Fibroblast of pulmonary artery (primary cell): Measurements from ENCODE around the gene BRF1.
A peak's percentile ranks its signal among the peaks of the same experiment; 100 is the strongest.

ENCODE experiments used
- DNase-seq: peaks from one replicate; pipeline ENCODE4 v3.0.0-alpha.2; 2010; ENCODE audit warnings: low read depth
- H3K4me3 ChIP-seq: replicated peaks from 2 replicates; pipeline ENCODE4 v1.5.1; 2011; ENCODE audit warnings: low read depth, mild to moderate bottlenecking, control low read depth, low read length, moderate library complexity
- CTCF ChIP-seq: IDR thresholded peaks from 2 replicates; pipeline ENCODE4 v1.5.1; 2011; ENCODE audit warnings: mild to moderate bottlenecking, control low read depth, low read length, inconsistent platforms; ENCODE audit errors: missing control alignments

Gene BRF1

GRCh38 chr14:105314287-105315200 lies 13.7 kb upstream of the BRF1 start, which contains the start of gene PACS2:
Gene PACS2, plus strand, starts transcription at chr14:105314748. Its CDS starts 171 bp downstream, at chr14:105314919.
- H3K4me3 ChIP-seq: peak within 1 kb of the TSS; percentile 71
- DNase-seq: peak; percentile 87
- no peak for TF ChIP-seq CTCF

- TF ChIP-seq CTCF: no peak
- H3K4me3 ChIP-seq: peak overlapping the region; percentile 56
- no peak for DNase-seq
These were observed 12.8 kb upstream of the BRF1 start for GRCh38 chr14:105313381-105314286.

GRCh38 chr14:105312973-105313372 lies 12.2 kb upstream of the BRF1 start:
- H3K4me3 ChIP-seq: no peak overlapping the region
- DNase-seq: no peak
- TF ChIP-seq CTCF: no peak

- no peak for DNase-seq
- TF ChIP-seq CTCF: no peak
- no peak overlapping the region for H3K4me3 ChIP-seq
These were observed 11.0 kb upstream of the BRF1 start for GRCh38 chr14:105311838-105312237.

- TF ChIP-seq CTCF: no peak
- H3K4me3 ChIP-seq: no peak overlapping the region
- DNase-seq: no peak
These were observed 8.6 kb upstream of the BRF1 start for GRCh38 chr14:105309371-105309770.

DNA sequence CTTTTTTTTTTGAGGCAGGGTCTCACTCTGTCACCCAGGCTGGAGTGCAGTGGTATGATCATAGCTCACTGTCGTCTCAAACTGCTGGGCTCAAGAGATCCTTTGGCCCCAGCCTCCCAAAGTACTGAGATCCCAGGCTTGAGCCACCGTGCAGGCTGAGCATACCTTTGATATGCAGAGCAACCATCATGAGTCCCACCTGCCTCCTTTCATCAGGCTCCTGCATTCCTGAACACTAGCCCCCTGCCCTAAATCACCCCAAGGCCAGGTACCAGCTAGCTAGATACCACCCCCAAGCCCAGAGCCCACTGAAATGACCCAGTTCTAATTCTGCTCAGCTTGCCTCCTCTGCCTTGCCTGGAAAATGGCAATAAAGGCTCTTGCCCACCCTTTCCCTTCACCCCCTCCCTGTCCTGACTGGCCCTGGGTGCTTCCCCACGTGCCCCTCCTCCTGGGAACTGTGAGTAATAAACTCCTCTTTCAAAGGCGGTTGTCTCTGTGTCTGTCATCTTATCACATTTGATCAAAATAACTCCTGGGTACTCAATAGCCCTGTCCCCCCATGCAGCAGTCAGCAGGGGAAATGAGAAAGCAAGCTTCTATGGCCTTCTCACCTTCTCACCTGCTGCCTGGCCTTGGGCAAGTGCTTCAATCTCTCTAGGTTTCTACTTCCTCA lies 6.4 kb upstream of the BRF1 start:
- no peak for DNase-seq
- no peak for TF ChIP-seq CTCF
- no peak overlapping the region for H3K4me3 ChIP-seq
